ENCODE measurements around the gene ANXA2R.

ANXA2R gene

GRCh38 chr5:42994555-42995359, 45.4 kb downstream of the ANXA2R start:
- DNase-seq: peak; percentile 94

- DNase-seq: no peak
These were observed 45.9 kb downstream of the ANXA2R start for GRCh38 chr5:42994246-42994554.

- peak; percentile 65 for DNase-seq
These were observed 46.4 kb downstream of the ANXA2R start for GRCh38 chr5:42993516-42994245.

- DNase-seq: peak; percentile 70
These were observed 47.8 kb downstream of the ANXA2R start for GRCh38 chr5:42992088-42992879.

GRCh38 chr5:42991404-42992087, 48.6 kb downstream of the ANXA2R start:
- DNase-seq: no peak

GRCh38 chr5:42990892-42991291, 49.2 kb downstream of the ANXA2R start:
- no peak for DNase-seq

All from EL (cell line).